ENCODE data around the gene MMRN2. TPM values are rescaled to one million over a fixed set of nuclear protein-coding genes. Genes with fewer than 3 reads are reported as not detected.
"Not testable (repeated sequence)": the region's sequence is repeated elsewhere in the genome, so short reads cannot be mapped to it uniquely, and the experiment has no call there.

Gene MMRN2
- total RNA-seq: 10 to 100 TPM in 3 of 4 donors, 1 to 10 TPM in 1; 8.6 to 23.3 (median 14.1) TPM
- 1 to 10 TPM in 2 of 3 donors, under 1 TPM in 1; 0.92 to 6.5 (median 1.8) TPM for polyA plus RNA-seq

DNA sequence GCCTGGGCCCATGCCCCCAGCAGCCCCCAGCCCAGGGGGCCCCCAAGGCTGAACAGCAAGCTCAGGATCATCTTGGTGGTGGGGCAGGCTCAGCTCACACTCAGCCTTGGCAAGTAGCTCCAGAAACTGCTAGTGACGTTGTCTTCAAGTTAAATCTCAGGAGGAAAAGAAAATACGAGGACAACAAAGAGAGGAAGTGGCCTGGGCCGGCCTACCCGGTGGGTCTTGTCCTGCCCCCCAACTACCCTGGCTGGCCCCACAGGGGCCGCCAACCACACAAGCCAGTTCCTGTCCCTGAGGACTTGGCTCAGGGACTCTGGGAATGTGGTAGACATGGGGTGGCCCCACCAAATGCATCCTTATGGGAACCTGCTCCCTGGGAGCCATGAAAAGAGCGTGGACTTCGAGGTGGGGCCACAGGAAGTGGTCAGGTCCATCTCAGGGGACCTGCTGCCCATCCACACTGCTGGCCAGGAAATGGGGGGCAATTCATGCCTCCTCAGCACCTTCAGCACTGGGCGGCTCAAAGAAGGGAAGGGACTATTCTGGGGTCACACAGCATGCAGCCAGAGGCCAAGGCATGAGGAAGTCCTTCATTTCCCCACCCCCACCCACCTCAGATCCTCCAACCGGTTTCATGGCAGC, at the start of gene MMRN2:
TSS of gene MMRN2 (minus strand) at position 145 of the 645 bp plus-strand sequence. CDS start at position 71, 74 bp downstream.
- H3K27ac ChIP-seq: peak within 1 kb of the TSS; percentile 63 to 77 (median 68)
- no peaks in the 10 kb centered on the region for H3K27me3 ChIP-seq
- TF ChIP-seq EP300 (IDR thresholded peaks at IDR 0.05): no peak
- TF ChIP-seq POLR2A (IDR thresholded peaks at IDR 0.05): no peak
- TF ChIP-seq POLR2AphosphoS5 (IDR thresholded peaks at IDR 0.05): peak in 1 of 4 donors; percentile 13
- TF ChIP-seq CTCF (IDR thresholded peaks at IDR 0.05): no peak
- 65 to 72% methylated on average over 9 of the region's 9 CpGs for WGBS, 2 donors
- intact Hi-C loops (cut with DNase I): no loop called here
- no peaks in the 10 kb centered on the region for H3K36me3 ChIP-seq
- H3K4me1 ChIP-seq: peaks cover 0 to 50% (median 34%) of the 10 kb centered on the region in 4 donors
- H3K9me3 ChIP-seq: no peaks in the 10 kb centered on the region
- H3K4me3 ChIP-seq: peak within 1 kb of the TSS in 3 of 4 donors; percentile 21 to 29 (median 28)
- DNase-seq: no peak

DNA sequence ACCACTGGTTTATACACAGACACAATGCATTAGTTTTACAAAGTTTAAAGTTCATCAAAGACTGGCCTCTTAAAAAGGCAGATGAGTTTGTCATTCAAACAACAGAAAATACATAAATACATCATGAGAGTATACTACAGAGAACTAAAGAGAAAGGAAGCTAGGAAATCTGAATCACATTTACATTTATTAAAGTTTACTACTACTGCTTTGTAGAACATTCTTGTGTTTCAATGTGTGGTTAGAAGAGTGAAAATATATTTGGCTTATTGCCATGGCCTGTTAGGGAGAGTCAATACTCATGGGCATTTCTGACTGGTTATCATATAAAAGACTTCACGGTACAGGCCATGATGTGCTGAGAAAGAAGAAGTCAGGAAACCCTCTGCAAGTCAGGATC, 49.7 kb upstream of the MMRN2 start:
- H3K27ac ChIP-seq; H3K27me3 ChIP-seq; H3K36me3 ChIP-seq; H3K9me3 ChIP-seq; DNase-seq; intact Hi-C loops (cut with DNase I); H3K4me1 ChIP-seq; H3K4me3 ChIP-seq: not testable (repeated sequence)
- WGBS, 2 donors: 31 to 71% methylated on average over 1 of the region's 1 CpG

DNA sequence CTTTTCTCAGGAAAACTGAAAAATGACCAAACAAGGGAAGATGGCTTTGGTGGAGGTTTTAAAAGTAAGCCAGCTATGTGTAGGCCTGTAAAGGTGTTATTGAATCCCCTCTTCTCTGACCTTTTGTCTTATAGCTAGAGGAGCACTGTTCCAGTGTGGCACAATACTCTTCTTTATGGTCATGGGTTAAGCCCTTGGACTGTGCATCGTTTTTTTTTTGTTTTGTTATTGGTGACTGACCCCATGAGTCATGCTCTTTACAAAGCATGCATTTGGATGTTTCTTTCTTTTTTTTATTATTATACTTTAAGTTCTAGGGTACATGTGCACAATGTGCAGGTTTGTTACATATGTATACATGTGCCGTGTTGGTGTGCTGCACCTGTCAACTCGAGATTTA, 43.1 kb upstream of the MMRN2 start:
- no peak for DNase-seq
- Histone ChIP-seq H3K9me3 (no peaks in the 10 kb centered on the region), H3K4me1 (no peaks in the 10 kb centered on the region), H3K4me3 (no peak overlapping the region), H3K36me3 (no peaks in the 10 kb centered on the region), H3K27me3 (no peaks in the 10 kb centered on the region), H3K27ac (no peak overlapping the region)
- 63 to 75% methylated on average over 3 of the region's 3 CpGs for WGBS, 2 donors
- intact Hi-C loops (cut with DNase I): no loop called here
- TF ChIP-seq CTCF (IDR thresholded peaks at IDR 0.05) (no peak), POLR2A (IDR thresholded peaks at IDR 0.05) (no peak), EP300 (IDR thresholded peaks at IDR 0.05) (no peak), POLR2AphosphoS5 (IDR thresholded peaks at IDR 0.05) (no peak)

- intact Hi-C loops (cut with DNase I); H3K36me3 ChIP-seq: not testable (repeated sequence)
These were observed 42.5 kb upstream of the MMRN2 start for GRCh38 chr10:86999802-87000403.

DNA sequence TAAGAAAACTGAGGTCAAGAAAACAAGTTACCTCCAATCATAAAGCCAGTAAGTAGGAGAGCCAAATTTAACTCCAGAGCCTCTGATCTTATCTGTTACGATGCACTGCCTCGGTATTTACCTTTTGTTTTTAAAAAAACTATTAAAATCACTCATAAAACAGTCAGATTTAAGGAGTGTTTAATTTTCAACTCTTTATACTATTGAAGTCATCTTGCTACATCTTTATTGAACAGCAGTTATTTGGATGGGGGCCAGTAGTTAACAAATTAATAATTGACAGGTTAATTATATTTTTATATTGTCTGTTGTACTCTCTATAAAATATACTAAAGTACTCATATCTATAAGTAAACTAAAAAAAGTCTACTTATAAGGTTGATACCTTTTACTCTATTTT, 35.5 kb upstream of the MMRN2 start:
- Histone ChIP-seq H3K27ac (no peak overlapping the region), H3K36me3 (peaks cover 0 to 8% (median 0%) of the 10 kb centered on the region in 4 donors), H3K4me1 (no peaks in the 10 kb centered on the region), H3K9me3 (no peaks in the 10 kb centered on the region), H3K4me3 (no peak overlapping the region), H3K27me3 (no peaks in the 10 kb centered on the region)
- TF ChIP-seq POLR2AphosphoS5 (IDR thresholded peaks at IDR 0.05): no peak
- no peak for TF ChIP-seq CTCF (IDR thresholded peaks at IDR 0.05)
- TF ChIP-seq POLR2A (IDR thresholded peaks at IDR 0.05): no peak
- no peak for TF ChIP-seq EP300 (IDR thresholded peaks at IDR 0.05)
- intact Hi-C loops (cut with DNase I): no loop called here
- WGBS, 2 donors: 24 to 64% methylated on average over 2 of the region's 2 CpGs
- DNase-seq: no peak

More at GRCh38 chr10:86999802-87000403, 42.5 kb upstream of the MMRN2 start:
- not testable (repeated sequence) for H3K4me3 ChIP-seq, H3K27ac ChIP-seq, H3K27me3 ChIP-seq, DNase-seq, H3K4me1 ChIP-seq, H3K9me3 ChIP-seq
- 72 to 74% methylated on average over 6 of the region's 6 CpGs for WGBS, 2 donors

Measured in sigmoid colon (tissue), 7 donors.